Jurkat, Clone E6-1 (cell line): ENCODE measurements around the gene TIE1.
A peak's percentile ranks its signal among the peaks of the same experiment; 100 is the strongest.

Experiments used
- DNase-seq: peaks from one replicate; pipeline ENCODE4 v3.0.0-alpha.2; 2011; ENCODE audit warnings: low read depth, low spot score
- H3K4me3 ChIP-seq: 2 replicates; pipeline ENCODE4 v1.5.1; 2011; ENCODE audit warnings: mild to moderate bottlenecking, low read length, control low read depth, moderate library complexity

Gene TIE1

DNA sequence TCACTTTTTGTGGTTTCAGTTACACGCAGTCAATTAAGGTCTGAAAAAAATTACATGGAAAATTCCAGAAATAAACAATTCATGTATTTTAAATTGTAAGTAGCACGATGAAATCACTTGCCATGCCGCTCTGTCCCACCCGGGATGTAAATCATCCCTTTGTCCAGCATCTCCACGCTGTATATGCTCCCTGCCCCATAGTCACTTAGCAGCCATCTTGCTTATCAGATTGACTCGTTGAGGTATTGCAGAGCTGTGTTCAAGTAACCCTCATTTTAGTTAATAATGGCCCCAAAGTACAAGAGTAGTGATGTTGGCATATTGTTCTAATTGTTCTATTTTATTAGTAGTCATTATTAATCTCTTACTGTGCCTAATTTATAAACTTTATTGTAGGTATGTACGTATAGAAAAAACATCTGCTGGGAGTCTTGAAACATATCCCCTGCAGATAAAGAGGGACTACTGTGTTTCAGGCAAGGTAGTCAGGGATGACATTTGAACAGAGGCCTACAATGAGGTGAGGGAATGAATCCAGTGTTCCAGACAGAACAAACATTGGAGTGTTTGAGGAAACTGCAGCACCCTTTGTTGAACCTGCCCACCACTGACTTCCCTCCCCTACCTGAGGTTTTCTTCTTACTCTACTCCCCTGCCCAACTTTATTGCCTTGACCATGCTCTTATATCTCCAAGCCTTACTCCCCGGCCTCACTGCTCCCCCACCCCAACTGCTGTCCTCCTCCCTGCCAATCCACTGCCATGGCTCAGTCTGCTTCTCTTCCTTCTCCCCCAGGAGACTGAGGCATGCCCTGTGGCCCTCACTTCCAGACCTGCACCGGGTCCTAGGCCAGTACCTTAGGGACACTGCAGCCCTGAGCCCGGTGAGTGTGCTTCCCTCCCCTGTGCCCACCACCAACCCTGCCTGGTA lies 50.9 kb downstream of the TIE1 start:
- DNase-seq = no peak
- no peak overlapping the region for H3K4me3 ChIP-seq

DNA sequence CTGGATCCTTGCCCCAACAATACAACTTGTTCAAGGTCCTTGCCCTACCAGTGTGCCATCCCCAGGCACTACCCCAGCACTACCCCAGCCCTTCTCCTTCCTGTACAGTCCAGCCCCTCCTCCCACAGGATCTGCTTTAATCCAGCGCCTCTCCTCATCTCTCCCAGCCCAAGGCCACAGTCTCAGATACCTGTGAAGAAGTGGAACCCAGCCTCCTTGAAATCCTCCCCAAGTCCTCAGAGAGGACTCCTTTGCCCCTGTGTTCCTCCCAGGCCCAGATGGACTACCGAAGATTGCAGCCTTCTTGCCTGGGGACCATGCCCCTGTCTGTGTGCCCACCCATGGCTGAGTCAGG lies 51.5 kb downstream of the TIE1 start:
- H3K4me3 ChIP-seq = no peak overlapping the region
- no peak for DNase-seq

DNA sequence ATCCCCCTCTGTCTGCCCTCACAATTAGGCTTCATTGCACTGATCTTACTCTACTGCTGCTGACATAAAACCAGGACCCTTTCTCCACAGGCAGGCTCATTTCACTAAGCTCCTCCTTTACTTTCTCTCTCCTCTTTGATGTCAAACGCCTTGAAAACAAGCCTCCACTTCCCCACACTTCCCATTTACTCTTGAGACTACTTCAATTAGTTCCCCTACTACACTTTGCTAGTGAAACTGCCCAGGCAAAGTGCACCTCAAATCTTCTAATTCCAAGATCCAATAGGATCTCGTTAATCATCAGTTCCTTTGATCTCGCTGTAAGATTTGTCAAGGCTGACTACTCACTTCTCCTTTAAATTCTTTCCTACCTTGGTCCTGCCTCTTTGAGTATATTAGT lies 52.1 kb downstream of the TIE1 start:
- no peak overlapping the region for H3K4me3 ChIP-seq
- no peak for DNase-seq

DNA sequence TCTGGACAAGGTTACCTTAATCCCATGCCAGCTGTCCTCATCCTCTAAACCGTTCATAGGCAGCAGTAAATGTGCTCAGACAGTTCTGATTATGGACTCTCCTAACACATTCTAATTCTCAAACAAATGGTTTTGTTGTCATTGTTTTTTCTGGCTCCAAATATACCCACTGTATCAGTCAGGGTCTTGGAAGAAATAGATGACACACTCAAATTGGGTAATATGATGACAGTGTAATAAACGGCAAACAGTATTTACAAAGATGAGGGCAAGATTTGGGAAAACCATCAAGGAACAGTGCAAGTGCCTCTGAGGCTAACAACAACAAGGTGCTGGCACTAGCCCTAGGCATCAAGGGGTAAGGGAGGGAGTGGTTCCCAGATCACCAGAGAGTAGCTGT lies 53.7 kb downstream of the TIE1 start:
- no peak overlapping the region for H3K4me3 ChIP-seq
- no peak for DNase-seq

DNA sequence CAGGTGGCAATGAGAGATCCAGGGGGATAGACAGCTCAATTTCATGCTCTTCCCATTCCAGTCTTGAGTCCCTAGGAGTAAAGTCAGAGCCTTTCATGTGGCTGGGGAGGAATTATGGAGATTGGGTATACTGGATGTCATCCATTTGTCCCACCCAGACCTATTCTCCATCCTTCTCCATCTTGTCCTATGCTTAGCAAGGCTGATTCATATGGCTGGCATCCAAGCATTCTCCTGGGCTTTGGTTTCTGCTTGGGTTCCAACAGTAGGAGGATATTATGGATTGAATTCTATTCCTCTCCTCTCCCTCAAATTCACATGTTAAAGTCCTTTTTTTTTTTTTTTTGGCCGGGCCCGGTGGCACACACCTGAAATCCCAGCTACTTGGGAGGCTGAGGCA lies 54.2 kb downstream of the TIE1 start:
- H3K4me3 ChIP-seq = no peak overlapping the region
- DNase-seq = no peak

DNA sequence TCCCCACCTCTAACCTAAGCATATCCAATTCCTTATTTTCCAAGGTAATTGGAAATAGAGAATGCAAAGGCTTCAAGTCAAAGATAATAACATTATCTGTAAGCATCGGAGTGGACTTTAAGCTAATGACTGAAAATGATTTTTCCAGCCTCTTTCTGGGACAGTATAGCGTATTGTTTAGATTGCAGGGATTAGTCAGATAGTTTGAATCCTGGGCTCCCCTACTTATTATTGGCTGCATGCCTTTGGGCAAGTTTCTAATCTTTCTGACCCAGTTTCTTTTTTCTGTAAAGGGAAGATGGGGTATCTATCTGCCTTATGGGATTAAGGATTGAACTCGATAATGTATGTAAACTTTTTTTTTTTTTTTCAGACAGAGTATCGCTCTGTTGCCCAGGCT lies 56.5 kb downstream of the TIE1 start:
- H3K4me3 ChIP-seq = no peak overlapping the region
- DNase-seq = no peak

DNA sequence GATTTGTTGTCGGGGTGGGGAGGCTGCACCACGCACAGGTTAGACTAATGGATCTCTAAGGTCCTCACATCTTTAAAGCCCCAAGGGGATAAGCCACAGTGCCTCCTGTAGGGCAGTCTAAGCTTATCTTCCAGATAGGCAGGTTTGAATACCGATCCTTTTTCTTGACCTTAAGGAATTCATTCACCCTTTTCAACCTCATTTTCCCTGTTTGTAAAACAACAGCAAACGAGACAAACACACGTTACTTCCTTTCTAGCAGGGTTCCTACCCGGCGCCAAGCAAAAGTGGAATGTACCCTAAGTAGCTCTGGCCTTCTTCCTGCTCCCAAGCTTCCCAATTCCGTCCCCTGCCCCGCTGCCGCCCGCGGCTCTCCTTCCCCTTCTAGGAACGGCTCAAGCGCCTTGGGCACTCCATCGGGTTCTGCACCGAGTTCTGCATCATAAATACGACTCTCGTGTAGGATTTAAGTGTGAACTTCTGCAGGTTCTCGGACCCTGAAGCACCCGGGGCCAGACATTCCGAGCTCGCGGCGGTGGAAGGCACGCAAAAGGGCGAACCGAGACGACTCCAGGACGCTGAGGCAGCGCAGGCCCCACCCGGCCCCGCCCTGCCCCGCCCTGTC lies 57.5 kb downstream of the TIE1 start:
- H3K4me3 ChIP-seq = peak overlapping the region; percentile 92
- no peak for DNase-seq

DNA sequence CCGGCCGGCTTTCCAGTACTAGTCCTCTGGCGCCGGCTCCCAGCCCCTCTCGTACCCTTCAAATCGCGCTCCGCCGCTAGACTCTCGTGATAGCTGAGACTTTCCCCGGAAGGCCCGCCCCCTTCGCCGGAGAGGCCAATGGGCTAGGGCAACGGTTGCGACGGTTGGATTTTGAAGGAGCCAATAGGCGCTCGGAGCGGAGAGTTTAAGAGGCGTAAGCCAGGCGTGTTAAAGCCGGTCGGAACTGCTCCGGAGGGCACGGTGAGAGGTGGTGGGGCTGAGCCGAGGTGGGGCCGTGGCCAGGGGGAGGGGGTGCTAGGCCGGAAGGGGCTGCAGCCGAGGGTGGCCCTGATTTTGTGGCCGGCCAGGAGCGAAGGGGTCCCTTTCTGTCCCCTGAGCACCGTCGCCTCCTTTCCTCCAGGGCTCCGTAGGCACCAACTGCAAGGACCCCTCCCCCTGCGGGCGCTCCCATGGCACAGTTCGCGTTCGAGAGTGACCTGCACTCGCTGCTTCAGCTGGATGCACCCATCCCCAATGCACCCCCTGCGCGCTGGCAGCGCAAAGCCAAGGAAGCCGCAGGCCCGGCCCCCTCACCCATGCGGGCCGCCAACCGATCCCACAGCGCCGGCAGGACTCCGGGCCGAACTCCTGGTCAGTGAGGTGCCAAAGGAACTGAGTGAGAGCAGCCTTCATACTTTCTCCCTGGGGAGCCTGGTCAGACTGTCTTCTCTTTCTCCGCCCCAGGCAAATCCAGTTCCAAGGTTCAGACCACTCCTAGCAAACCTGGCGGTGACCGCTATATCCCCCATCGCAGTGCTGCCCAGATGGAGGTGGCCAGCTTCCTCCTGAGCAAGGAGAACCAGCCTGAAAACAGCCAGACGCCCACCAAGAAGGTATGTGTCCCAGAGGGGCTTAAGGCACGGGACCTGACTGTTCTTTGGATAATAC lies 58.2 kb downstream of the TIE1 start, which contains the start of gene CDC20:
Gene CDC20 (plus strand): TSS at position 236 of the 948 bp plus-strand sequence. CDS start 235 bp downstream, at position 471.
- DNase-seq = peak; percentile 96
- peak within 1 kb of the TSS; percentile 92 for H3K4me3 ChIP-seq

DNA sequence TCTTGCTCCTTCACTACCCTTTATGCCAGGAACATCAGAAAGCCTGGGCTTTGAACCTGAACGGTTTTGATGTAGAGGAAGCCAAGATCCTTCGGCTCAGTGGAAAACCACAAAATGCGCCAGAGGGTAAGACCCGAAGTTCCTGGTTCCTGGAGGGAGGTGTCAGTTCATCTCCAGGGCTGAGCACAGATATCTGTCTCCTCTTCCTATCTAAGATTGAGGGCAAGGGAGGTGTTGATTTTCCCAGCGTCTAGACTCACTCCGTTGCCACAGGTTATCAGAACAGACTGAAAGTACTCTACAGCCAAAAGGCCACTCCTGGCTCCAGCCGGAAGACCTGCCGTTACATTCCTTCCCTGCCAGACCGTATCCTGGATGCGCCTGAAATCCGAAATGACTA lies 58.9 kb downstream of the TIE1 start:
- DNase-seq = no peak
- peak overlapping the region; percentile 92 for H3K4me3 ChIP-seq

DNA sequence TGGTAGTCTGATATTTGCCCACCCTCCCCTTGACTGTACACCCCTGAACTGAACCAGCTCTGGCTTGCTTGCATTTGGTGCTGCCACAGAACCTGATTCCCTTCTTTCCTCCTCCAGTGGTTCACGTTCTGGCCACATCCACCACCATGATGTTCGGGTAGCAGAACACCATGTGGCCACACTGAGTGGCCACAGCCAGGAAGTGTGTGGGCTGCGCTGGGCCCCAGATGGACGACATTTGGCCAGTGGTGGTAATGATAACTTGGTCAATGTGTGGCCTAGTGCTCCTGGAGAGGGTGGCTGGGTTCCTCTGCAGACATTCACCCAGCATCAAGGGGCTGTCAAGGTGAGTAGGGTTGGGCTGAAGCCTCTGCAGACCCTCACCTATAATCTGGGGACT lies 59.8 kb downstream of the TIE1 start:
- H3K4me3 ChIP-seq = no peak overlapping the region
- no peak for DNase-seq

DNA sequence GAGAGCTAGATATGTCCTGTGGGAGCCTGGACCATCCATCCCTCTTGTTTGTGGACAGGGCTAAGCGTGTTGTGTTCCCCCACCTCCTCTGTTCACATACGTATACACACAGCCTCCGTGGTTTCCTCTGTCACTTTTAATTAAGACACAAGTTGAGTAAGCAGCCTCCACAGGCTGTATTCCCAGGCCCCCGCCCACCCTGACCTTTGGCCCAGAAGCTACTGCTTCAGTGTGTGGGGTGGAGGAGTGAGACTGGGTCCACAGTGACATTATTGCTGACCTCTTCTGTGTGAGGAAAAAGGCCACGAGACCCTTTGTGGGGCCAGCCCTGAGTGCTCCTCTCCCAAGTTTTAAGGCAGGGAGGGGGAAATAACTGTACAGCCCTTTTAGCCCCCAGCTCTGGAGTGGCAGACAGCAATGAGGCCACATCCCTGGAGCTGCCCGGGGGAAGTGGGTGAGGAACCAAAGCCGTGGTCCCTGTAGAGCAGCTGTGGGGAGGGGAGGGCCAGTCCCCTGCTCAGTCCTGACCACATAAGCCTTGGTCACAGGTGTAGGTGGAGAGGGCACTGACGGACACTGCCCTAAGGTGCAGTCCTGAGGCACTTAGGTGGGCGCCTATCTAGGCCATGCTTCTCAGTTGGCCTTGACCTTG lies 62.6 kb downstream of the TIE1 start:
- no peak for DNase-seq
- no peak overlapping the region for H3K4me3 ChIP-seq

DNA sequence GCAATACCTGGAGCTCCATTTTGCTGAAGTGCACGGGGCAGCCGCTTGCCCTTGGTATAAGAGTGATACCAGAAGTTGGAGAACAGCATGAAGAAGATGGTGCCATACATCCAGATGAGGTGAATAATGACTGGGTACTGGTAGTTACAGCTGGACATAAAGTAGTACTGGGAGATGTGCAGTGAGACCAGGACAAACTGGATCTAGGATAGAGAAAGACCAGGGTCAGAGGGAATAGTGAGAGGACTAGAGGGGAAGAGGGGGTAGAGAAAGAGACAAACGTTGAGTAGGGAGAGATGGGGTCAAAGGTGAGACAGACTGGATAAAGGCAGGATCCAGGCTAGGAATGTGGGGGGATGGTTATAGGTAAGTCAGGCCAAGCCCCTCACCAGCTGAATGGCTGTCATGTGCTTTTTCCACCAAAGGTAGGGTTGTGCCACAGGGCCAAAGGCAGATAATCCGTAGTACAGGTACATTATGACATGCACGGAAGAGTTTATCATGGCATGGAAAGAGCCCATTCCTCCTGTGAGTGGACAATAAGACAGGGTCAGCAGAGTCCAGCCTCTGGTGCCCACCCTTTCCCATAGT lies 63.2 kb downstream of the TIE1 start:
- DNase-seq = no peak

DNA sequence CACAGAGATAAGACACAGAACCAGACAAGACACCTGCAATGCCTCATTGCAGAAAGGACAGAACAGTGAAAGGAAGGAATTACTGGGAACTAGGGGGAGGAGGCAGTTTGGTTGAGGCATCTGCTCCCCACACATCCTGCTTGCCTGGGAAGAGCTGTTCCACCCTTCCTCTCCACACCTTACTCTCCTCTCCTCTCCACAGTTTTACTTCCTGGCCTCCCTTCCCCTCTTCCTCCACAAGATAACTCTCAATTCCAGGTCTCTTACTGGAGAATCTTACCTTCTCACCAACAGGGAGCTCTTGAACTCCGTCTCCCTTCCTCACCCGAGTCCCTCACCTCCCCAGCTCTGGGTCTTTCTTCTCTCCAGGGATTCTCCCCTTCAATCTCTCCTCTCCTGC lies 64.9 kb downstream of the TIE1 start:
- DNase-seq = no peak
- no peak overlapping the region for H3K4me3 ChIP-seq

More for the DNA sequence above, 63.2 kb downstream of the TIE1 start:
- H3K4me3 ChIP-seq = no peak overlapping the region

DNA sequence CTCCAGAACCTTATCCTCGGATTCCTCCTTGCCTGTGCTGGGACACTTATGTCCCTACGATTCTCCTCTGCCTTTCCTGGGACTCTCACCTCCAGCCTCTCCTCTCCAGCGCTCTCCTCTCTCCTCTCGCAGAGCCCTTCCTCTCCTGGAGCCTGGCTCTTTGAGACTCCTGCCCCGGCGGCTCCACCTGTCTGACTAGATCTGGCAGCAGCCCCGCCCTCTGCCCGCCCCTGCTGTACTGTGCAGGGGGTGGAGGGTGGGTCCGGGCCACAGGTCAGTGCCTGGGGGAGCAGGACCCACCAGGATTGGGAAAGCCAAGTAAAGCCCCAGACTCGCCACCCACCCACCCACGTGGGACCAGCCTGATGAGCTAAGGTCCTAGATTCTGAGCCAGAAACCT lies 65.4 kb downstream of the TIE1 start:
- no peak for DNase-seq
- no peak overlapping the region for H3K4me3 ChIP-seq

DNA sequence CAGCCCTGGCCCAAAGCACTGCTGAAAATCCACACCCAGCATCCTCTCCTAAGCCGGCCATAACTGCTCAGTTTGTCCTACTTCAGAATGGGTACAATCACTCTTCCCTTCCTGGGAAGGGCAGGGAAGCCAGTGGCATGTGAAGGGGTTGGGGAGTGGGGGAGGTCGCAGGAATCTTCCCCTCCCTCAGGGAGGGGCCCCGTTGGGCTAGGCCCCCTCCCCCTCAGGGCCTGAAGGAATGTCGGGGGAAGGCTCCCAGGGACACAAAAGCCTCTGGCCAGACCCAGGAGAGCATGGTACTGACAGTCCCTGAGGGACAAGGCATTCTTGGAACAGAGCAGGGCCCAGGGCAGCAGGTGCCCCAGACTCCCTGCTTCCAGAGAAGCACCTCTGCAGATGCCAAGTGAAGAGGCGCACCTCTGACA lies 65.8 kb downstream of the TIE1 start:
- H3K4me3 ChIP-seq = peak overlapping the region; percentile 81
- no peak for DNase-seq

DNA sequence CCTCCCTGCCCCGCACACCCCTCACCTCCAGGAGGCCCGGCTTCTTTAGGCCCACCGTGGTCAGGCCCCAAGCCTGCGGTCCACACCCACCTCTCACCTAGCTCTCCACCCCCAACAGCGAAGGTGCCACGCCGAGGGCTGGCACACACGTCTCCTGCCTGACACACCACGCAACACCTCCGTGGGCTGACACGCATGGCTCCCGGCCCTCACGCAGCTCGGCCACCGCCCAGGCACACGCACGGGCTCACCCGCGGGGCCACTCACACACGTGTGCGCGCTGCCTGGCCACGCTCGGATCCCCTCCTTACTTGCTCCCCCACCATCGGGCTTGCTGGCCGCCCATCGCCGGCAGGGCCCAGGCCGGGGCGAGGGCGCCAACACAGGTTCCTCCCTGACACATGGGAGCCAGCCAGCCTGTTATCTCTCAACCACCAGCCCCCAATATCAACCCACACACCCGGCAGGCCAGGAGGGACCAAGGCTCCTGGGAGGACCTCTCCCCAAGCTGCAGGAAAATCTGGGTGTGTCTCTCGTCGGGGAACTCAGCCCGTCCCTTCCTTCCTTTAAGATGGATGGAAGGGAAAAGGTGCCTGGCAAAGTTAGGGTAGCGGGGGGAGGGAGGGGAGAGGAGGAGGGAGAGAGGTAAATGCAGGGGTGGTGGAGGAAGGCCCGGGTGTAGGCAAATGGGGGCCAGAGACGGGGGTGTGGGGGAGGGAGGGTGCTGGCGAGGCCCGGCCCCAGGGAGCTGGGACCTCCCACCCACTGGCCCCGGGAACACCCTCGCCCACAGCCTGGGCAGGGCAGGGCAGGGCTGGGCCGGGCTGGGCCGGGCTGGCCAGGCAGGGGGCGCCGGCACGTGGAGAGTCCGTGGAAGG lies 66.5 kb downstream of the TIE1 start:
- H3K4me3 ChIP-seq = peak overlapping the region; percentile 81
- DNase-seq = no peak

DNA sequence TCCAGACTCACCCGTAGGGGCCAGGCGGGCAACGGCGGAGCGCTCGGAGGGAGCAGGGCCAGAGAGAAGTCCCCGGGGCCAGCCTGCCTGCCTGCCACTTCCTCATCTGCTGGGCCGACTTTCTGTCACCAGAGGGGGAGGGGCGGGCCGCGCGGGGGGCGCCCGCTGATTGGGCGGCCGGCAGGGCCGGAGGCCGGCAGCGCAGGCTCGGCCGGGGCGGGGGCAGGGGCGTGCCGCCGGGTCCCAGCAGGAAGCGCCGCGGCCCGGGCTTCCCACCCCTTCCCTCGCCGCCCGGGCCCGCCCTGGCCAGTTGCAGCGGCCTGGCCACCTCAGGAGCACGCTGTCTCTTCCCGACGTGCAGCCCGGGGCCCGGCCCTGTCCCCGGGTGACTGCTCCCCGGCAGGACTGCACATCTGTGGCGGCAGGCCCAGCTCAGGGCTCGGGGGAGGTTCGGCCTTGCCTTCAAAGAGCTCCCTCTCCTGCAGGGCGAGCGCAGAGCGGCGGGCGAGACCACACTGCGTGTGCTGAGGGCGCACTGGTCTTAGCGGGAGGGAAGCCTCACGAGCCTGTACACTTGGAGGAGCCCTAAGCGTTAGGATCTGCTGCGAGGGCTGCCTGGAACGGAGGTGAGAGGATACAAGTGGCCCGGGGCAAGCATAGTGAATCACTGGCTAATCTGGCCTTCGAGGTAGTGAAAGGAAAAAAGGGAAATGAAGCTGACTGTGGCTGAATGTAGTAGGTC lies 67.3 kb downstream of the TIE1 start, which contains the start of gene ELOVL1:
Gene ELOVL1 (minus strand): TSS at position 108 of the 742 bp plus-strand sequence. CDS start 2,402 bp downstream, outside the sequence.
- DNase-seq = peak; percentile 61
- H3K4me3 ChIP-seq = peak within 1 kb of the TSS; percentile 81
